Measurements from ENCODE around the gene CERK. TPM values are rescaled to one million over a fixed set of nuclear protein-coding genes. Genes with fewer than 3 reads are reported as not detected.

CERK gene
- total RNA-seq, 1 donor from 2014 or later, result 69.0 TPM

GRCh38 chr22:46693634-46694415, 44.2 kb downstream of the CERK start:
- DNase-seq, result peak; percentile 14
- intact Hi-C loops (cut with DNase I), result no loop called here
- ATAC-seq (ENCODE audit: poor library complexity), result no peak

- DNase-seq (no peak), ATAC-seq (ENCODE audit: poor library complexity) (no peak)
- intact Hi-C loops (cut with DNase I), result no loop called here
These were observed 46.5 kb downstream of the CERK start for GRCh38 chr22:46691571-46691970.

GRCh38 chr22:46690146-46690545, 47.9 kb downstream of the CERK start:
- DNase-seq (no peak), ATAC-seq (ENCODE audit: poor library complexity) (no peak)
- intact Hi-C loops (cut with DNase I), result no loop called here

GRCh38 chr22:46688949-46689348, 49.1 kb downstream of the CERK start:
- no peak for DNase-seq
- peak; percentile 5 for ATAC-seq (ENCODE audit: poor library complexity)
- intact Hi-C loops (cut with DNase I), result loop anchor here (10.0 kb wide), 1 partner anchor 46 kb away; the partner anchor contains the start of gene CERK

GRCh38 chr22:46687460-46687859, 50.6 kb downstream of the CERK start:
- DNase-seq (no peak), ATAC-seq (ENCODE audit: poor library complexity) (no peak)
- intact Hi-C loops (cut with DNase I), result loop anchor here (10.0 kb wide), 1 partner anchor 47 kb away; the partner anchor contains the start of gene CERK

- peak; percentile 11 for ATAC-seq (ENCODE audit: poor library complexity)
- DNase-seq, result no peak
- intact Hi-C loops (cut with DNase I), result loop anchor here (10.0 kb wide), 1 partner anchor 48 kb away; the partner anchor contains the start of gene CERK
These were observed 51.0 kb downstream of the CERK start for GRCh38 chr22:46687048-46687444.

- intact Hi-C loops (cut with DNase I), result loop anchor here (10.0 kb wide), 1 partner anchor 48 kb away; the partner anchor contains the start of gene CERK
- peak; percentile 63 for ATAC-seq (ENCODE audit: poor library complexity)
- DNase-seq, result peak; percentile 64
These were observed 51.6 kb downstream of the CERK start for GRCh38 chr22:46686221-46687047.

GRCh38 chr22:46684706-46685105, 53.3 kb downstream of the CERK start:
- peak; percentile 60 for ATAC-seq (ENCODE audit: poor library complexity)
- no peak for DNase-seq
- intact Hi-C loops (cut with DNase I), result loop anchor here (10.0 kb wide), 1 partner anchor 50 kb away; the partner anchor contains the start of gene CERK

- ATAC-seq (ENCODE audit: poor library complexity) (no peak), DNase-seq (no peak)
- intact Hi-C loops (cut with DNase I), result loop anchor here (10.0 kb wide), 1 partner anchor 53 kb away; the partner anchor contains the start of gene CERK
These were observed 55.9 kb downstream of the CERK start for GRCh38 chr22:46682011-46682731.

GRCh38 chr22:46681010-46681409, 57.0 kb downstream of the CERK start:
- ATAC-seq (ENCODE audit: poor library complexity) (no peak), DNase-seq (no peak)
- intact Hi-C loops (cut with DNase I), result loop anchor here (10.0 kb wide), 1 partner anchor 54 kb away; the partner anchor contains the start of gene CERK

- ATAC-seq (ENCODE audit: poor library complexity) (no peak), DNase-seq (no peak)
- intact Hi-C loops (cut with DNase I), result loop anchor here (10.0 kb wide), 1 partner anchor 55 kb away; the partner anchor contains the start of gene CERK
These were observed 58.3 kb downstream of the CERK start for GRCh38 chr22:46679706-46680269.

- ATAC-seq (ENCODE audit: poor library complexity) (no peak), DNase-seq (no peak)
- intact Hi-C loops (cut with DNase I), result no loop called here
These were observed 59.0 kb downstream of the CERK start for GRCh38 chr22:46678785-46679700.

- intact Hi-C loops (cut with DNase I), result no loop called here
- DNase-seq (no peak), ATAC-seq (ENCODE audit: poor library complexity) (no peak)
These were observed 59.9 kb downstream of the CERK start for GRCh38 chr22:46678003-46678657.

- no peak for DNase-seq
- ATAC-seq (ENCODE audit: poor library complexity), result no peak
- intact Hi-C loops (cut with DNase I), result no loop called here
These were observed 60.6 kb downstream of the CERK start for GRCh38 chr22:46677323-46678002.

- intact Hi-C loops (cut with DNase I), result no loop called here
- DNase-seq (no peak), ATAC-seq (ENCODE audit: poor library complexity) (peak; percentile 24)
These were observed 61.2 kb downstream of the CERK start for GRCh38 chr22:46676881-46677280.

GRCh38 chr22:46676479-46676878, 61.6 kb downstream of the CERK start:
- DNase-seq (no peak), ATAC-seq (ENCODE audit: poor library complexity) (peak; percentile 2)
- intact Hi-C loops (cut with DNase I), result no loop called here
